HEK293 (cell line): ENCODE data around the gene TTC7B.

Experiments used
- ELK4 ChIP-seq: IDR thresholded peaks from 2 replicates; pipeline ENCODE4 v1.6.1; 2011; ENCODE audit warnings: mild to moderate bottlenecking, low read depth, low read length, borderline replicate concordance
- FEZF1 ChIP-seq: fragments of 450-650 bp; formaldehyde crosslinking; IDR thresholded peaks from 2 replicates; pipeline ENCODE4 v1.5.1; 2016; ENCODE audit warnings: missing biosample characterization, missing genetic modification characterization
- HIC1 ChIP-seq: fragments of 450-650 bp; formaldehyde crosslinking; IDR thresholded peaks from 2 replicates; pipeline ENCODE4 v1.5.1; 2016; ENCODE audit warnings: missing biosample characterization, missing genetic modification characterization
- KLF9 ChIP-seq: fragments of 450-650 bp; formaldehyde crosslinking; IDR thresholded peaks from 2 replicates; pipeline ENCODE4 v1.5.1; 2016; ENCODE audit warnings: missing biosample characterization, missing genetic modification characterization, low read depth
- MYNN ChIP-seq: fragments of 450-650 bp; formaldehyde crosslinking; IDR thresholded peaks from 2 replicates; pipeline ENCODE4 v1.5.1; 2016; ENCODE audit warnings: missing biosample characterization, missing genetic modification characterization, borderline replicate concordance
- MZF1 ChIP-seq: fragments of 450-650 bp; formaldehyde crosslinking; IDR thresholded peaks from 2 replicates; pipeline ENCODE4 v1.5.1; 2017; ENCODE audit warnings: missing biosample characterization, missing genetic modification characterization, borderline replicate concordance
- TRIM28 ChIP-seq: IDR thresholded peaks from 2 replicates; pipeline ENCODE4 v1.6.1; 2011; ENCODE audit warnings: low read length, control low read depth, borderline replicate concordance
- ZBTB1 ChIP-seq: fragments of 450-650 bp; formaldehyde crosslinking; IDR thresholded peaks from 2 replicates; pipeline ENCODE4 v1.5.1; 2016; ENCODE audit warnings: missing biosample characterization, missing genetic modification characterization
- ZBTB6 ChIP-seq: fragments of 450-650 bp; formaldehyde crosslinking; IDR thresholded peaks from 2 replicates; pipeline ENCODE4 v1.5.1; 2017; ENCODE audit warnings: missing biosample characterization, missing genetic modification characterization
- ZFP41 ChIP-seq: fragments of 450-650 bp; formaldehyde crosslinking; IDR thresholded peaks from 2 replicates; pipeline ENCODE4 v1.5.1; 2016; ENCODE audit warnings: missing biosample characterization, missing genetic modification characterization, borderline replicate concordance
- ZNF112 ChIP-seq: fragments of 450-650 bp; formaldehyde crosslinking; IDR thresholded peaks from 2 replicates; pipeline ENCODE4 v1.5.0; 2017; ENCODE audit warnings: missing biosample characterization, missing genetic modification characterization
- ZNF132 ChIP-seq: fragments of 450-650 bp; formaldehyde crosslinking; IDR thresholded peaks from 2 replicates; pipeline ENCODE4 v1.5.1; 2017; ENCODE audit warnings: missing biosample characterization, missing genetic modification characterization, borderline replicate concordance
- ZNF146 ChIP-seq: fragments of 450-650 bp; formaldehyde crosslinking; IDR thresholded peaks from 2 replicates; pipeline ENCODE4 v1.5.1; 2016; ENCODE audit warnings: missing biosample characterization, missing genetic modification characterization
- ZNF211 ChIP-seq: fragments of 450-650 bp; formaldehyde crosslinking; IDR thresholded peaks from 2 replicates; pipeline ENCODE4 v1.5.1; 2016; ENCODE audit warnings: low read depth, missing biosample characterization, missing genetic modification characterization
- ZNF391 ChIP-seq: fragments of 450-650 bp; formaldehyde crosslinking; IDR thresholded peaks from 2 replicates; pipeline ENCODE4 v1.5.1; 2016; ENCODE audit warnings: low read depth, missing biosample characterization, missing genetic modification characterization, borderline replicate concordance
- ZNF404 ChIP-seq: fragments of 450-650 bp; formaldehyde crosslinking; IDR thresholded peaks from 2 replicates; pipeline ENCODE4 v1.5.1; 2017; ENCODE audit warnings: missing biosample characterization, missing genetic modification characterization
- ZNF488 ChIP-seq: fragments of 450-650 bp; formaldehyde crosslinking; IDR thresholded peaks from 2 replicates; pipeline ENCODE4 v1.5.1; 2016; ENCODE audit warnings: missing biosample characterization, missing genetic modification characterization
- ZNF529 ChIP-seq: fragments of 450-650 bp; formaldehyde crosslinking; IDR thresholded peaks from 2 replicates; pipeline ENCODE4 v1.5.1; 2017; ENCODE audit warnings: missing genetic modification characterization, missing biosample characterization; ENCODE audit not compliant: insufficient replicate concordance
- ZNF558 ChIP-seq: fragments of 450-650 bp; formaldehyde crosslinking; IDR thresholded peaks from 2 replicates; pipeline ENCODE4 v1.5.1; 2016; ENCODE audit warnings: missing biosample characterization, missing genetic modification characterization
- ZNF560 ChIP-seq: fragments of 450-650 bp; formaldehyde crosslinking; IDR thresholded peaks from 2 replicates; pipeline ENCODE4 v1.5.1; 2017; ENCODE audit warnings: missing biosample characterization, missing genetic modification characterization, borderline replicate concordance
- ZNF571 ChIP-seq: fragments of 450-650 bp; formaldehyde crosslinking; IDR thresholded peaks from 2 replicates; pipeline ENCODE4 v1.5.0; 2017; ENCODE audit warnings: missing biosample characterization, missing genetic modification characterization
- ZNF623 ChIP-seq: fragments of 450-650 bp; formaldehyde crosslinking; IDR thresholded peaks from 2 replicates; pipeline ENCODE4 v1.5.1; 2016; ENCODE audit warnings: missing biosample characterization, missing genetic modification characterization
- ZNF626 ChIP-seq: fragments of 450-650 bp; sonication (Bioruptor Pico); formaldehyde crosslinking; IDR thresholded peaks from 2 replicates; pipeline ENCODE4 v1.5.1; 2018; ENCODE audit warnings: missing biosample characterization, missing genetic modification characterization, inconsistent platforms
- ZNF677 ChIP-seq: fragments of 450-650 bp; IDR thresholded peaks from 2 replicates; pipeline ENCODE4 v1.5.0; 2018; ENCODE audit warnings: missing biosample characterization, mild to moderate bottlenecking, missing genetic modification characterization, moderate library complexity
- ZNF792 ChIP-seq: fragments of 450-650 bp; formaldehyde crosslinking; IDR thresholded peaks from 2 replicates; pipeline ENCODE4 v1.5.1; 2016; ENCODE audit warnings: missing biosample characterization, missing genetic modification characterization
- ZNF830 ChIP-seq: fragments of 450-650 bp; IDR thresholded peaks from 2 replicates; pipeline ENCODE4 v1.5.0; 2018; ENCODE audit warnings: missing biosample characterization, missing genetic modification characterization, low read depth, mild to moderate bottlenecking, moderate library complexity
- TF ChIP-seq, protein P1 (sequence below): fragments of 450-650 bp; formaldehyde crosslinking; IDR thresholded peaks from 2 replicates; pipeline ENCODE4 v1.5.1; 2016; ENCODE audit warnings: missing biosample characterization, missing genetic modification characterization
- TF ChIP-seq, protein P2 (sequence below): fragments of 450-650 bp; formaldehyde crosslinking; IDR thresholded peaks from 2 replicates; pipeline ENCODE4 v1.5.1; 2016; ENCODE audit warnings: missing biosample characterization, missing genetic modification characterization, low read depth
- TF ChIP-seq, protein P3 (sequence below): fragments of 450-650 bp; formaldehyde crosslinking; IDR thresholded peaks from 2 replicates; pipeline ENCODE4 v1.5.1; 2016; ENCODE audit warnings: missing biosample characterization, missing genetic modification characterization, borderline replicate concordance

Gene TTC7B

GRCh38 chr14:90698379-90698869, 117.8 kb downstream of the TTC7B start (continued):
- TF ChIP-seq ELK4 (no peak), ZNF211 (tag by site-specific recombination) (no peak), MYNN (no peak), ZNF391 (0 out of 2 replicates have a peak, but pooled peaks have one; percentile 14), ZNF132 (tag by site-specific recombination) (no peak), ZNF404 (no peak), ZBTB1 (0 out of 2 replicates have a peak, but pooled peaks have one; percentile 9), ZFP41 (tag by site-specific recombination) (no peak), ZBTB6 (tag by site-specific recombination) (no peak), FEZF1 (tag by site-specific recombination) (peak; percentile 36), ZNF558 (tag by site-specific recombination) (peak; percentile 95), ZNF792 (tag by site-specific recombination) (no peak), KLF9 (tag by site-specific recombination) (no peak), ZNF677 (tag by site-specific recombination) (no peak), ZNF488 (no peak), ZNF623 (tag by site-specific recombination) (no peak; the same call in 1 of the 2 replicates), ZNF560 (no peak), ZNF529 (tag by site-specific recombination) (no peak), MZF1 (tag by site-specific recombination) (no peak), ZNF571 (tag by site-specific recombination) (no peak), ZNF146 (tag by site-specific recombination) (no peak), HIC1 (peak; percentile 54; the same call in 1 of the 2 replicates), ZNF112 (tag by site-specific recombination) (no peak), ZNF830 (tag by site-specific recombination) (no peak), TRIM28 (no peak), ZNF626 (no peak)
- TF ChIP-seq, protein P1, sequence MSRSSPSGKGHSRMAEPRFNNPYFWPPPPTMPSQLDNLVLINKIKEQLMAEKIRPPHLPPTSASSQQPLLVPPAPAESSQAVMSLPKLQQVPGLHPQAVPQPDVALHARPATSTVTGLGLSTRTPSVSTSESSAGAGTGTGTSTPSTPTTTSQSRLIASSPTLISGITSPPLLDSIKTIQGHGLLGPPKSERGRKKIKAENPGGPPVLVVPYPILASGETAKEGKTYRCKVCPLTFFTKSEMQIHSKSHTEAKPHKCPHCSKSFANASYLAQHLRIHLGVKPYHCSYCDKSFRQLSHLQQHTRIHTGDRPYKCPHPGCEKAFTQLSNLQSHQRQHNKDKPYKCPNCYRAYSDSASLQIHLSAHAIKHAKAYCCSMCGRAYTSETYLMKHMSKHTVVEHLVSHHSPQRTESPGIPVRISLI (tag by site-specific recombination) = no peak
- TF ChIP-seq, protein P2, sequence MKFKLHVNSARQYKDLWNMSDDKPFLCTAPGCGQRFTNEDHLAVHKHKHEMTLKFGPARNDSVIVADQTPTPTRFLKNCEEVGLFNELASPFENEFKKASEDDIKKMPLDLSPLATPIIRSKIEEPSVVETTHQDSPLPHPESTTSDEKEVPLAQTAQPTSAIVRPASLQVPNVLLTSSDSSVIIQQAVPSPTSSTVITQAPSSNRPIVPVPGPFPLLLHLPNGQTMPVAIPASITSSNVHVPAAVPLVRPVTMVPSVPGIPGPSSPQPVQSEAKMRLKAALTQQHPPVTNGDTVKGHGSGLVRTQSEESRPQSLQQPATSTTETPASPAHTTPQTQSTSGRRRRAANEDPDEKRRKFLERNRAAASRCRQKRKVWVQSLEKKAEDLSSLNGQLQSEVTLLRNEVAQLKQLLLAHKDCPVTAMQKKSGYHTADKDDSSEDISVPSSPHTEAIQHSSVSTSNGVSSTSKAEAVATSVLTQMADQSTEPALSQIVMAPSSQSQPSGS (tag by site-specific recombination) = peak; percentile 90
- TF ChIP-seq, protein P3, sequence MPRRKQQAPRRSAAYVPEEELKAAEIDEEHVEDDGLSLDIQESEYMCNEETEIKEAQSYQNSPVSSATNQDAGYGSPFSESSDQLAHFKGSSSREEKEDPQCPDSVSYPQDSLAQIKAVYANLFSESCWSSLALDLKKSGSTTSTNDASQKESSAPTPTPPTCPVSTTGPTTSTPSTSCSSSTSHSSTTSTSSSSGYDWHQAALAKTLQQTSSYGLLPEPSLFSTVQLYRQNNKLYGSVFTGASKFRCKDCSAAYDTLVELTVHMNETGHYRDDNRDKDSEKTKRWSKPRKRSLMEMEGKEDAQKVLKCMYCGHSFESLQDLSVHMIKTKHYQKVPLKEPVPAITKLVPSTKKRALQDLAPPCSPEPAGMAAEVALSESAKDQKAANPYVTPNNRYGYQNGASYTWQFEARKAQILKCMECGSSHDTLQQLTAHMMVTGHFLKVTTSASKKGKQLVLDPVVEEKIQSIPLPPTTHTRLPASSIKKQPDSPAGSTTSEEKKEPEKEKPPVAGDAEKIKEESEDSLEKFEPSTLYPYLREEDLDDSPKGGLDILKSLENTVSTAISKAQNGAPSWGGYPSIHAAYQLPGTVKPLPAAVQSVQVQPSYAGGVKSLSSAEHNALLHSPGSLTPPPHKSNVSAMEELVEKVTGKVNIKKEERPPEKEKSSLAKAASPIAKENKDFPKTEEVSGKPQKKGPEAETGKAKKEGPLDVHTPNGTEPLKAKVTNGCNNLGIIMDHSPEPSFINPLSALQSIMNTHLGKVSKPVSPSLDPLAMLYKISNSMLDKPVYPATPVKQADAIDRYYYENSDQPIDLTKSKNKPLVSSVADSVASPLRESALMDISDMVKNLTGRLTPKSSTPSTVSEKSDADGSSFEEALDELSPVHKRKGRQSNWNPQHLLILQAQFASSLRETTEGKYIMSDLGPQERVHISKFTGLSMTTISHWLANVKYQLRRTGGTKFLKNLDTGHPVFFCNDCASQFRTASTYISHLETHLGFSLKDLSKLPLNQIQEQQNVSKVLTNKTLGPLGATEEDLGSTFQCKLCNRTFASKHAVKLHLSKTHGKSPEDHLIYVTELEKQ = 0 out of 2 replicates have a peak, but pooled peaks have one; percentile 36
